HG03565 (cell line): ENCODE results near the gene TBCC.
"Not testable (repeated sequence)": the region's sequence is repeated elsewhere in the genome, so short reads cannot be mapped to it uniquely, and the experiment has no call there.

Experiments
- ATAC-seq: cut with Tn5 transposase; IDR thresholded peaks from one replicate; pipeline ENCODE4 v1.9.1; 2021; ENCODE audit warnings: mild to moderate bottlenecking, moderate library complexity; ENCODE audit not compliant: unreplicated experiment

TBCC gene

DNA sequence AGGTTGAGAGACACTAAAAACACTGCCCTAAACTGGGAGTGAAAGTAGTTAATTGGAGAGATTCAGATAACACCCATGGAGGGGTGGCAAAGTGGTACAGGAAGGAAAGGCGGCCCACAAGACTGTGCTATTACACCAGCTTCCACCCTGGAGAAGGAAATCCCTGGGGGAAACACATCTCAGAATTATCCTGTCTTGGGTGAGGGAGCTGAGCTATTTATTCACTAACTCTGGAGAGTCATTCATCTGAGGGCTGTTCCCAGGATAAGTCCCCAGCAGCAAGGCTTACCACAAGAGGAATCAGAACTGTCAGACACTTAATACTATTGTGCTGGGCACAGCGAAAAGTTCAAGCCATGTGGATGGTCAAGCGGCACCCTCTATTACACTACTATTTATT lies 9.9 kb downstream of the TBCC start:
- ATAC-seq, result no peak

DNA sequence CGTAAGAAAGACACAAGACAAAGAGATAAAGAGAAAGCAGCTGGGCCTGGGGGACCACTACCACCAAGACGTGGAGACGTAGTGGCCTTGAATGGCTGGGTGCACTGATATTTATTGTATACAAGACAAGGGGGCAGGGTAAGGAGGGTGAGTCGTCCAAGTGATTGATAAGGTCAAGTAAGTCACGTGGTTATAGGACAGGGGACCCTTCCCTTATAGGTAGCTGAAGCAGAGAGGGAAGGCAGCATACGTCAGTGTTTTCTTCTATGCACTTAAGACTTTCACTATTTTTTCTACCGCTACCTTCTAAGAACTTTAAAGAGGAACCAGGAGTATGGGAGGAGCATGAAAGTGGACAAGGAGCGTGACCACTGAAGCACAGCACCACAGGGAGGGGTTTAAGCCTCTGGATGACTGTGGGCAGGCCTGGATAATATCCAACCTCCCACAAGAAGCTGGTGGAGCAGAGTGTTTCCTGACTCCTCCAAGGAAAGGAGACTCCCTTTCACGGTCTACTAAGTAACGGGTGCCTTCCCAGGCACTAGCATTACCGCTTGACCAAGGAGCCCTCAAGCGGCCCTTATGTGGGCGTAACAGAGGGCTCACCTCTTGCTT lies 11.9 kb downstream of the TBCC start:
- not testable (repeated sequence) for ATAC-seq

GRCh38 chr6:42729731-42730130 lies 16.2 kb downstream of the TBCC start:
- ATAC-seq, result no peak

- ATAC-seq, result no peak
Observed at GRCh38 chr6:42727627-42728026, 18.3 kb downstream of the TBCC start.

DNA sequence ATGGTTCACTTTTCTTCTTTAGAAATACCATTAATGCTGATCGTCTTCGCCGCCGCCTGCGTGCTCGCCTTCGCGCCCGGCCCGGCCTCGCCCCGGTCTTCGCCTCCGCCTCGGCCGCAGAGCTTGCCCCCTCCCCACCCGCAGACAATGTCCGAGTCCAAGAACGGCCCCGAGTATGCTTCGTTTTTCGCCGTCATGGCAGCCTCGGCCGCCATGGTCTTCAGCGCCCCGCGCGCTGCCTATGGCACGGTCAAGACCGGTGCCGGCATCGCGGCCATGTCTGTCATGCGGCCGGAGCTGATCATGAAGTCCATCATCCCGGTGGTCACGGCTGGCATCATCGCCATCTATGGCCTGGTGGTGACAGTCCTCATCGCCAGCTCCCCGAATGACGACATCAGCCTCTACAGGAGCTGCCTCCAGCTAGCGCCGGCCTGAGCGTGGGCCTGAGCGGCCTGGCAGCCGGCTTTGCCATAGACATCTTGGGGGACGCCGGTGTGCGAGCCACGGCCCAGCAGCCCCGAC lies 18.8 kb downstream of the TBCC start:
- ATAC-seq, result no peak

DNA sequence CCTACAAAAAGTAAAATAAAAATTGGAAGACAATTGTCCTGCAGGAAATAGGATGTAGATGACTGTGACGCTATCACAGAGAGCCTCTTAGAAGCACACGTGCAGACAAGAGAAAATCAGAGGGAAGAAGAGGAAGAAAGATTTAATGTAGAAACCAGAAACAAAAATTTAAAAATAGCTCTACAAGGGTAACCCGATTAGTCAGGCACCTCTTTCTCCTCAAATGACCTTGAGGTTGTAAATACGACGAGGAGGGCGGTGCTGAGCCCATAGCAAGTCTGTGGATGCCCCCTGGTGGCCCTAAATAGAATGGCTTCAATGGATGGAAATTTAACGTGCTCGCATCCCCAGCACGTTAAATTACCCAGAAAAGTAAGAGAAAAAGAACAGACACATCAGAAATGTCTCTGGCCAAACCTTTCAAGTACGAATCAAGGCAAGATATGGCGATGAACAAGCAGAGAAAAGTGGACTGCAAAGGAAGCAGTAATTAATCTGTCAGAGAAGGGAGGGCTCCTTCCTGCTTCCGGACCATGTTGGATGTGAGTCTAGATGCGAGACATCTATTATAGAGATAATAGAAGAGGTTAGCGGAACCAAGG lies 19.3 kb downstream of the TBCC start:
- ATAC-seq, result peak; percentile 70

DNA sequence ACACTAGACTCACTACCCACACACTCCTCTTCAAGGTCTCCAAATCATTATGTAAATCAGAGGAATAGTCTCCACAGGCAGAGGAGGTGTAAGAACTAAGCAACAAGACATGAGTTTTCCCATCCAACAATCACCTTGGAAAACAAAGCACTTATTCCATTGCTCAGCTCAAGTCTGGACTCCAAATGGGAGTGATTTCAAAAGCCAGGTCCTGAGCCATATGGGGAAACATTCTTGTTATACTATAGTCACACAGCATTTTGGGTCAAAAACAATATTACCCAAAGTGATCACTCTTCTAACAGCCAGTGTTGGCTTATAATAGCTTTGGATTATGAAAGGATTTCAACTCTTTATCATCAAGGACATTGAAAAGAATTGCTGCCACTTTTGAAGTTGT lies 19.9 kb downstream of the TBCC start:
- ATAC-seq, result no peak

GRCh38 chr6:42724825-42725224 lies 21.1 kb downstream of the TBCC start:
- no peak for ATAC-seq

DNA sequence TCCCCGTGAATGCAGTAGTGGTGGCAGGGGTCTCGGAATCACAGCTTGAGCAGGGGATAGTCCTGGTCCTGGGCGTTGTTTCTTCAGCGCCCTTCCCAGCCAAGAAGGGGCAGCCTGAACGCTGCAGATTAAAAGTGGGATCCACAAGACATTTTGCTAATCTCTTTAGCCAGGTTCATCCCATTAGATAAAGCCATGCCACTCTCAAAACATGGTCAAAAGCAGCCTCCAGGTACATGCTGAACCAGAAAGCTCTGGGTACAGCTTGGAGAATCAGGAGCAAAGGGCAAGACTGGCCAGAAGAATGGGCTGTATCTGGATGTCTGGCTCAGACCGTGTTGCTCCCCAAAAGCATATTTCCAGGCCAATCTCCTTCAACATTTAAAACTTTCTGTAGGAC lies 23.4 kb downstream of the TBCC start, which contains the start of gene PRPH2:
PRPH2 (minus strand) TSS at position 101 of the 400 bp plus-strand sequence. CDS start 263 bp downstream, outside the sequence.
- no peak for ATAC-seq

GRCh38 chr6:42720739-42721138 lies 25.2 kb downstream of the TBCC start:
- no peak for ATAC-seq

- no peak for ATAC-seq
Observed at GRCh38 chr6:42715871-42716270, 30.0 kb downstream of the TBCC start.

- no peak for ATAC-seq
Observed at GRCh38 chr6:42714098-42714761, 31.7 kb downstream of the TBCC start.

- no peak for ATAC-seq
Observed at GRCh38 chr6:42711930-42712329, 34.0 kb downstream of the TBCC start.

GRCh38 chr6:42710316-42710715 lies 35.6 kb downstream of the TBCC start:
- no peak for ATAC-seq

DNA sequence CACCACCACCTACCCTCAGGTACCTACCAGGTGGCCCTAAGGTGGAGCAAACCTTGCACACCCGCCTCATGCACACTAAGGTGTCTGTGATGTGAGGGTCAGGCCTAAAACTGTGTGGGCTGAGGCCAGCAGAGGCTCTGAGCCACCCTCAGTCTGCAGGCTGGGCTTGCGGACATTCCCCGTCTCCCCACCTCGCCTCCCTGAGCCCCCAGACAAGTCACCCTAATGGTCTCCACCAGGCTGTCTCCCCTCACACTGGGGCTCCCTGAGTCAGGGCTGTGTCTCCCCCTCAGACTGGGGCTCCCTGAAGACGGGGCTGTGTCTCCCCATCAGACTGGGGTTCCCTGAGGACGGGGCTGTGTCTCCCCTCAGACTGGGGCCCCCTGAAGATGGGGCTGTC lies 36.0 kb downstream of the TBCC start:
- no peak for ATAC-seq

DNA sequence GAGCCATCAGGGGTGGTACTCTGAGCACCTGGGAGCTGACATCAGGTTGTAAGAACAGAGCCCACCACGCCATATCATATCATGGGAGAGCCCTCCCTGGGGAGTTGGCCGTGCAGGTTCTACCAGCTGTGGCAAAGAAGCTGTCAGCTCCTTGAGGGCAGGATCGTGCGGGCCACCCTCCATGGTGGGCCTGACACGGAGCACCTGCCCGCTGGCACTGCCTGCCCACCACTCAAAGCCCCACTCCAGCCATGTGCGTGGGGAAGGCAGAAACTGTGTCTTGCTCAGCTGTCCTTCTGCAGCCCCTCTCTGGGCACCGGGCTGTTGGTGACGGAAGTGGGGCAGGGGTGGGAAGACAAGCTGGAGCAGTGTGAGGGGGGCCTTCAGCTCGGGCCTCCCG lies 37.8 kb downstream of the TBCC start:
- ATAC-seq, result no peak

GRCh38 chr6:42707595-42707994 lies 38.3 kb downstream of the TBCC start:
- no peak for ATAC-seq

GRCh38 chr6:42704937-42705374 lies 40.9 kb downstream of the TBCC start:
- ATAC-seq, result no peak

DNA sequence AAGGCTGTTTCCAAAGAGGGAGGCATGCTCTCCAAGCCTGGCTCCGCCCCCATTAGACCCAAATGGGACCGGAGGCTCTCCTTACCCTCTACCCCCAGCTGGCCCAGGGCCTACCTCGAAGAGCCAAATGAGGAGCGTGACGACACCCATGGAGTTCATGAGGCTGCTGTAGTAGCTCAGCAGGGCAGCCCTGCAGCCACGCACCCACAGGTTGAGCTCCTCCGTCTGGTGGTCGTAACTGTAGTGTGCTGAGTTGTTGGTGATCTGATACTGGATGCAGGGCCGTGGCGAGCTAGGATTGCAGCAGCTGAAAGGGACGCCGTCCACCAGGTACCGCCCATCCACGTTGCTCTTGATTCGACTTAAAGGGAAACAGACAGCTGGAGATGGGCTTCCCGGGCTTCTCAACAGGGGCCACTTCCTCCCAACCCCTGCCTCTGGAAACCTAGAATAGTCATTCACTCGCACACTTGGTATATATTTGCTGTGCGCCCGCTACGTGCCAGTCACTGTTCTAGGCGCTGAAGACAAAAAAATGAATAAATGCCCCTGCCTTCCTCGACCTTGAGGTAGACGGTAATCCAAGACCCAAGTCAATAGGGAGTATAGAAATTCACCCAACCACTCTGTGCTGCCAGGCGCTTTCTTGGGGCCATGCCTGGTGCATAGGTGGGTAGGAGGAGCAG lies 41.5 kb downstream of the TBCC start:
- no peak for ATAC-seq

DNA sequence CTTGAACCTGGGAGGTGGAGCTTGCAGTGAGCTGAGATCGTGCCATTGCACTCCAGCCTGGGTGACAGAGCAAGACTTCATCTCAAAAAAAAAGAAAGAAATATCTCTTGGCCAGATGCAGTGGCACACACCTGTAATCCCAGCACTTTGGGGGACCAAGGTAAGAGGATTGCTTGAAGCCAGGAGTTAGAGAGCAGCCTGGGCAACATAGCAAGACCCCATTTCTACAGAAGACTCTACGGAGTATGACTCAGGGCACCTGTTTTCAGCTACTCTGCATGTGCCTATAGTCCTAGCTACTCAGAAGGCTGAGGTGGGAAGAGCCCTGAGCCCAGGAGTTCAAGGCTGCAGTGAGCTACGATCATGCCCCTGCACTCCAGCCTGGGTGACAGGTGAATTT lies 43.1 kb downstream of the TBCC start:
- not testable (repeated sequence) for ATAC-seq

GRCh38 chr6:42702200-42702599 lies 43.7 kb downstream of the TBCC start:
- ATAC-seq, result no peak
